ENCODE data around the gene ETV3L.

- TF ChIP-seq, protein P1, sequence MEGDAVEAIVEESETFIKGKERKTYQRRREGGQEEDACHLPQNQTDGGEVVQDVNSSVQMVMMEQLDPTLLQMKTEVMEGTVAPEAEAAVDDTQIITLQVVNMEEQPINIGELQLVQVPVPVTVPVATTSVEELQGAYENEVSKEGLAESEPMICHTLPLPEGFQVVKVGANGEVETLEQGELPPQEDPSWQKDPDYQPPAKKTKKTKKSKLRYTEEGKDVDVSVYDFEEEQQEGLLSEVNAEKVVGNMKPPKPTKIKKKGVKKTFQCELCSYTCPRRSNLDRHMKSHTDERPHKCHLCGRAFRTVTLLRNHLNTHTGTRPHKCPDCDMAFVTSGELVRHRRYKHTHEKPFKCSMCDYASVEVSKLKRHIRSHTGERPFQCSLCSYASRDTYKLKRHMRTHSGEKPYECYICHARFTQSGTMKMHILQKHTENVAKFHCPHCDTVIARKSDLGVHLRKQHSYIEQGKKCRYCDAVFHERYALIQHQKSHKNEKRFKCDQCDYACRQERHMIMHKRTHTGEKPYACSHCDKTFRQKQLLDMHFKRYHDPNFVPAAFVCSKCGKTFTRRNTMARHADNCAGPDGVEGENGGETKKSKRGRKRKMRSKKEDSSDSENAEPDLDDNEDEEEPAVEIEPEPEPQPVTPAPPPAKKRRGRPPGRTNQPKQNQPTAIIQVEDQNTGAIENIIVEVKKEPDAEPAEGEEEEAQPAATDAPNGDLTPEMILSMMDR (IDR thresholded peaks at IDR 0.05): no peak
- no peak for TF ChIP-seq POLR2AphosphoS5 (IDR thresholded peaks at IDR 0.05; ENCODE audit: low read depth, low read length)
Observed at GRCh38 chr1:157113106-157113505, 13.5 kb upstream of the ETV3L start.
